GM13977 (cell line): ENCODE results near the gene PTPRE.

Experiments used
- DNase-seq: peaks from one replicate; pipeline ENCODE4 v3.0.0; 2012; ENCODE audit warnings: low spot score
- CTCF ChIP-seq: IDR thresholded peaks from 2 replicates; pipeline ENCODE4 v1.5.1; 2012; ENCODE audit warnings: mild to moderate bottlenecking, control low read depth; ENCODE audit not compliant: insufficient read depth; ENCODE audit errors: extremely low read depth, missing control alignments
- in situ Hi-C: fragments of 300-500 bp; cut with MboI; formaldehyde crosslinking; loops from one replicate; pipeline ENCODE4 v1.12.0; 2022; ENCODE audit warnings: low sequenced_read_pairs, low pct_unique_long_range_greater_than_20kb, mixed read lengths, inconsistent platforms; ENCODE audit not compliant: unreplicated experiment

Gene PTPRE

GRCh38 chr10:127999297-128000129, 92.6 kb downstream of the PTPRE start:
- TF ChIP-seq CTCF, result no peak
- no peak for DNase-seq
- in situ Hi-C loops, result loop anchor here (25.0 kb wide), 1 partner anchor 287 kb away; no protein-coding TSS in a partner anchor

DNA sequence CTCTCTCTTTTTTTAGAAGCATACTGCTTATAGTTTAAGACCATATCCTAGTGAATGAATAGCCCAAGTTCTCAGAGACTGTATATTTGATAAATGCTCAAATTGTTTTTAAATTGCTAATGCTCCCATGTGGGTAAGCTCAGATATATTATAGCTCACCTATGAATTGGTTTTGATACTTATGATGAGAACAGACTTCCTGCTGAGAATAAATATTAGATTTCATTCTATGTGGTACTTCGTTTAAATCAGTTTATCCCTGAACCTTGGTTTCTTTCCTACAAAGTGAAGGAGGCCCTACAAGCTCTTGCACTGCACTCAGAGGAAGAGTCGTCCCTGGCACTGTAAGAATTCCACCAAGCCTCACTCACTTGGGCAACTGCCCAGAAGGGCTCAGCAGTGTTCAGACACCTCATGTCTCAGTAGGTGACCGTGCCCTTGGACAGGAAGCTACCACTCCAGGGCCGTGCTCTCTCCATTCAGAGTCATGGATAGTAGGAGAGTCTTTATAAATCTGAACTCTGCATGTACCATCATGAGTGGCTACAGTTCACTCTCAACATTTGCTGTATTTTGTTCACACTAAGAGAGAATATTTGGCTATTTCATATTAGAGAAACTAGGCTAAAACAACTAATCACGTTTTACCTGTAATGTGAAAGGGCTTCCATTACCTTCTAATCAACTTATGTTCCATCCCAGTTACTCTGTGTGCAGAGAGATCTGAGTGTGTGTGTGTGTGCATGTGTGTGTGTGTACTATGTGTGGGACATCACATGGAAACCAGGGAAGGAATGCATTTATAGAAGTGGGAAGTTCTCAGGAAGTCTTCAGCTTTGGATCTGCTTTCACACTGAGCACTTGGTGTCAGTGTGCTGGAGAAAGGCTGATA, 93.8 kb downstream of the PTPRE start:
- no peak for TF ChIP-seq CTCF
- no peak for DNase-seq
- in situ Hi-C loops, result loop anchor here (25.0 kb wide), 1 partner anchor 288 kb away; no protein-coding TSS in a partner anchor

DNA sequence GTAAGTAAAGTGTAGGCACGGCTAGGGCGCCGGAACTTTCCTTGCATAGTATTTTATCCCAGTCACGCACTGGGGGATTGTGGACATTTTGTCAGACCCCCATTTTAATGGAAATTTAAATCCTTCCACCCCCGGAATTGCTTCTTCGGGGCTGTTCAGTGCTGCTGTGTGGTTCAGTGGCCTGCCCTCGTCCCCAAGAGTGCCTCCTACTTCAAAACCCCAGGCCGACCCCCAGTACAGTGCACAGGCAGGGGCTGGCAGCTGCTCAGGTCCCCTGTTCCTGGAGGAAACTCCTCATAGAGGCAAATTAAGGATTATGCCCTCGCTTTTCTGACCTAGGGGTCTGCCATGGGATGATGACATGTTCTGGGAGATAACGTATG, 94.5 kb downstream of the PTPRE start:
- in situ Hi-C loops, result loop anchor here (25.0 kb wide), 1 partner anchor 289 kb away; no protein-coding TSS in a partner anchor
- TF ChIP-seq CTCF, result no peak
- DNase-seq, result no peak

- no peak for DNase-seq
- TF ChIP-seq CTCF, result no peak
- in situ Hi-C loops, result loop anchor here (25.0 kb wide), 1 partner anchor 290 kb away; no protein-coding TSS in a partner anchor
These were observed 94.9 kb downstream of the PTPRE start for GRCh38 chr10:128001849-128002248.

- in situ Hi-C loops, result loop anchor here (25.0 kb wide), 1 partner anchor 291 kb away; no protein-coding TSS in a partner anchor
- no peak for DNase-seq
- TF ChIP-seq CTCF, result no peak
These were observed 96.6 kb downstream of the PTPRE start for GRCh38 chr10:128003521-128003920.

DNA sequence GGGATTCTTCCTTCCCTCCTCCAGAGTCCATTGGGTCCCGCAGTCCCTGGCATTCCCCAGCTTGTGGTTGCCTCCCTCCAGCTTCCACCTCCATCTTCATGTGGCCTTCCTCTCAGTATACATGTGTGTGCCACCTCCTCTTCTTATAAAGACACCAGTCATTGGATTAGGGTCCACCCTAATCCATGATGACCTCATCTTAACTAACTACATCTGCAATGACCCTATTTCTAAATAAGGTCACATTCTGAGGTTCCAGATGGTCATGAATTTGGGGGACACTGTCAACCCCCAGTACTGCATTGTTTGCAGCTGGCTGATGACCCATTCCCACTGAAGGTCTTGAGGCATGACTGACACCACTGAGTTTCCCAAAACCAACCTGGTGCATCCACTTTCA, 99.0 kb downstream of the PTPRE start:
- no peak for TF ChIP-seq CTCF
- in situ Hi-C loops, result loop anchor here (25.0 kb wide), 1 partner anchor 294 kb away; no protein-coding TSS in a partner anchor
- no peak for DNase-seq
